T-cell (primary cell): Measurements from ENCODE around the gene SLIT3. TPM values are rescaled to one million over a fixed set of nuclear protein-coding genes. Genes with fewer than 3 reads are reported as not detected.

Experiments used
- ATAC-seq, 4 experiments: fragments of 200-7000 bp in 3 of 4; fragments of 150-1000 bp in 1 of 4; cut with Tn5 transposase; replicated peaks in 1 of 4; 1 replicate in 3 of 4; 2 replicates in 1 of 4; pipeline ENCODE4 v1.10.0; 2021; ENCODE audit warnings: moderate library complexity in 3 of 4, mild to moderate bottlenecking in 2 of 4, moderate number of reproducible peaks in 1 of 4
- CTCF ChIA-PET, 2 donors: fragments of 300-600 bp; sonication (Branson Sonifier 250); formaldehyde crosslinking; loops; one replicate each; lab custom pipeline; 2022; ENCODE audit warnings: antibody characterized with exemption in 2 of 2; lab: Charles Lee
- POLR2A ChIA-PET, 2 donors: fragments of 300-600 bp; sonication (Branson Sonifier 250); formaldehyde crosslinking; loops; one replicate each; lab custom pipeline; 2022; ENCODE audit warnings: antibody characterized with exemption in 2 of 2; lab: Charles Lee
- DNase-seq, 35 experiments: peaks; one replicate each; pipeline versions ENCODE4 v3.0.0 to v3.0.0-alpha.2; 2013 to 2023
- H3K27ac ChIP-seq: one replicate; pipeline ENCODE4 v1.5.1; 2013; ENCODE audit warnings: low read length
- H3K27me3 ChIP-seq, 2 experiments: replicated peaks in 1 of 2; 1 replicate in 1 of 2; 2 replicates in 1 of 2; pipeline versions ENCODE4 v1.6.1 to v1.7.0; 2013; ENCODE audit warnings: low read length in 1 of 2, mixed read lengths in 1 of 2; ENCODE audit not compliant: control insufficient read depth in 2 of 2, insufficient read depth in 2 of 2; ENCODE audit errors: extremely low read depth in 1 of 2
- H3K36me3 ChIP-seq, 2 donors: 1 replicate in 1 of 2; 2 replicates in 1 of 2; pipeline versions ENCODE4 v1.6.1 to v1.7.0; 2013; ENCODE audit warnings: low read length in 1 of 2; ENCODE audit not compliant: control insufficient read depth in 2 of 2, insufficient read depth in 1 of 2; ENCODE audit errors: extremely low read depth in 1 of 2
- H3K4me1 ChIP-seq, 2 experiments: 1 replicate in 1 of 2; 2 replicates in 1 of 2; pipeline versions ENCODE4 v1.6.1 to v1.7.0; 2013; ENCODE audit warnings: low read length in 2 of 2, mixed read lengths in 1 of 2; ENCODE audit not compliant: insufficient read depth in 2 of 2, control insufficient read depth in 1 of 2; ENCODE audit errors: extremely low read depth in 1 of 2
- H3K4me3 ChIP-seq, 2 donors: 1 replicate in 1 of 2; 2 replicates in 1 of 2; pipeline versions ENCODE4 v1.5.1 to v1.7.0; 2013; ENCODE audit warnings: mild to moderate bottlenecking in 2 of 2, low read length in 1 of 2, moderate library complexity in 1 of 2; ENCODE audit not compliant: control insufficient read depth in 1 of 2; ENCODE audit errors: extremely low read depth in 1 of 2
- H3K9me3 ChIP-seq: 2 replicates; pipeline ENCODE4 v1.7.0; 2013
- H3K27ac Mint-ChIP-seq, 2 donors: one replicate each; pipeline ENCODE4 v1.8.0; 2020 to 2021; ENCODE audit warnings: mild to moderate bottlenecking in 2 of 2, mixed read lengths in 2 of 2
- H3K27me3 Mint-ChIP-seq, 2 donors: one replicate each; pipeline ENCODE4 v1.8.0; 2021 to 2022; ENCODE audit warnings: mixed read lengths in 2 of 2
- H3K36me3 Mint-ChIP-seq: one replicate; pipeline ENCODE4 v1.8.0; 2021; ENCODE audit warnings: mixed read lengths
- H3K4me1 Mint-ChIP-seq, 3 donors: one replicate each; pipeline ENCODE4 v1.8.0; 2020 to 2022; ENCODE audit warnings: mixed read lengths in 3 of 3, mild to moderate bottlenecking in 1 of 3
- H3K4me3 Mint-ChIP-seq, 3 donors: one replicate each; pipeline ENCODE4 v1.8.0; 2020 to 2022; ENCODE audit warnings: mild to moderate bottlenecking in 3 of 3, mixed read lengths in 3 of 3, moderate library complexity in 3 of 3
- H3K9me3 Mint-ChIP-seq, 3 donors: one replicate each; pipeline ENCODE4 v1.8.0; 2020 to 2022; ENCODE audit warnings: mixed read lengths in 3 of 3
- WGBS: methylation state at CpG from one replicate; pipeline ENCODE4 v1.1.5; 2013; ENCODE audit warnings: missing lambda C conversion rate; ENCODE audit not compliant: insufficient coverage; 5-methylcytosine and 5-hydroxymethylcytosine counted together
- total RNA-seq, 35 experiments: library from RNA in 6 of 35; stranded (reverse) in 6 of 35; fragments of 120-200 nt in 1 of 35; gene quantifications; one replicate each; pipeline versions ENCODE4 v1.2.1 to v1.2.4 and lab custom pipeline; 2013 to 2026

The SLIT3 gene
- total RNA-seq, 5 donors from 2014 or later (not counting 1 experiment from before 2014, with no cell fraction given), result 0.13 to 0.32 (median 0.13) TPM; not detected in 2

GRCh38 chr5:168978500-168978899 lies 322.4 kb downstream of the SLIT3 start:
- ChIA-PET CTCF (interaction anchor here (1.2 kb wide), 2 partner anchors 9 to 10 kb away, joined by 5 read pairs; no protein-coding TSS in a partner anchor), POLR2A (no interaction called here)
- Mint-ChIP-seq H3K36me3 (no peaks in the 10 kb centered on the region), H3K27me3 (peaks cover 13 to 18% of the 10 kb centered on the region in 2 donors), H3K4me1 (no peaks in the 10 kb centered on the region), H3K9me3 (no peaks in the 10 kb centered on the region), H3K4me3 (no peak overlapping the region), H3K27ac (no peak overlapping the region)
- ATAC-seq (no peak), DNase-seq (no peak)
- peaks cover 0 to 6% of the 10 kb centered on the region in 2 experiments for H3K27me3 ChIP-seq
- H3K4me3 ChIP-seq, result no peak overlapping the region
- WGBS, result no CpG with 5 or more reads among the region's 1 CpG
- no peaks in the 10 kb centered on the region for H3K36me3 ChIP-seq
- H3K9me3 ChIP-seq, result no peaks in the 10 kb centered on the region
- no peaks in the 10 kb centered on the region for H3K4me1 ChIP-seq
- H3K27ac ChIP-seq, result no peak overlapping the region

GRCh38 chr5:168978015-168978414 lies 322.9 kb downstream of the SLIT3 start:
- no peak overlapping the region for H3K4me3 ChIP-seq
- 80% methylated on average over 1 of the region's 3 CpGs for WGBS
- ATAC-seq, result no peak
- Mint-ChIP-seq H3K4me1 (no peaks in the 10 kb centered on the region), H3K27me3 (peaks cover 14 to 19% of the 10 kb centered on the region in 2 donors), H3K27ac (no peak overlapping the region), H3K9me3 (no peaks in the 10 kb centered on the region), H3K4me3 (no peak overlapping the region), H3K36me3 (no peaks in the 10 kb centered on the region)
- no peaks in the 10 kb centered on the region for H3K9me3 ChIP-seq
- no peaks in the 10 kb centered on the region for H3K36me3 ChIP-seq
- ChIA-PET POLR2A (no interaction called here), CTCF (interaction anchor here in 1 of 2 donors (1.2 kb wide), 1 partner anchor 9 kb away, joined by 5 read pairs; no protein-coding TSS in a partner anchor)
- DNase-seq, result no peak
- H3K27ac ChIP-seq, result no peak overlapping the region
- H3K4me1 ChIP-seq, result no peaks in the 10 kb centered on the region
- peaks cover 0 to 10% of the 10 kb centered on the region in 2 experiments for H3K27me3 ChIP-seq

GRCh38 chr5:168976311-168976970 lies 324.5 kb downstream of the SLIT3 start:
- WGBS, result no CpG with 5 or more reads among the region's 3 CpGs

GRCh38 chr5:168975331-168975730 lies 325.6 kb downstream of the SLIT3 start:
- Histone ChIP-seq H3K27me3 (peaks cover 0 to 15% of the 10 kb centered on the region in 2 experiments), H3K36me3 (no peaks in the 10 kb centered on the region), H3K27ac (no peak overlapping the region), H3K4me3 (no peak overlapping the region), H3K9me3 (no peaks in the 10 kb centered on the region), H3K4me1 (no peaks in the 10 kb centered on the region)
- ChIA-PET POLR2A (no interaction called here), CTCF (no interaction called here)
- ATAC-seq (no peak), DNase-seq (no peak)
- H3K9me3 Mint-ChIP-seq, result no peaks in the 10 kb centered on the region
- H3K4me3 Mint-ChIP-seq, result no peak overlapping the region
- H3K27me3 Mint-ChIP-seq, result peaks cover 18 to 24% of the 10 kb centered on the region in 2 donors
- no peaks in the 10 kb centered on the region for H3K36me3 Mint-ChIP-seq
- no peaks in the 10 kb centered on the region for H3K4me1 Mint-ChIP-seq
- 80% methylated on average over 1 of the region's 3 CpGs for WGBS
- no peak overlapping the region for H3K27ac Mint-ChIP-seq

More at GRCh38 chr5:168976311-168976970, 324.5 kb downstream of the SLIT3 start:
- H3K4me3 Mint-ChIP-seq, result no peak overlapping the region
- no peak overlapping the region for H3K27ac Mint-ChIP-seq
- no peak for ATAC-seq
- CTCF ChIA-PET, result interaction anchor here in 1 of 2 donors (0.7 kb wide), 1 partner anchor 11 kb away, joined by 3 read pairs; no protein-coding TSS in a partner anchor
- Histone ChIP-seq H3K9me3 (no peaks in the 10 kb centered on the region), H3K4me3 (no peak overlapping the region), H3K27me3 (peaks cover 0 to 15% of the 10 kb centered on the region in 2 experiments), H3K27ac (no peak overlapping the region), H3K4me1 (no peaks in the 10 kb centered on the region), H3K36me3 (no peaks in the 10 kb centered on the region)
- no peak for DNase-seq
- no peaks in the 10 kb centered on the region for H3K9me3 Mint-ChIP-seq
- peaks cover 20 to 24% of the 10 kb centered on the region in 2 donors for H3K27me3 Mint-ChIP-seq
- H3K36me3 Mint-ChIP-seq, result no peaks in the 10 kb centered on the region
- POLR2A ChIA-PET, result no interaction called here
- H3K4me1 Mint-ChIP-seq, result no peaks in the 10 kb centered on the region

GRCh38 chr5:168974082-168974481 lies 326.9 kb downstream of the SLIT3 start:
- no CpG with 5 or more reads among the region's 2 CpGs for WGBS
- Mint-ChIP-seq H3K27me3 (peaks cover 18 to 24% of the 10 kb centered on the region in 2 donors), H3K9me3 (no peaks in the 10 kb centered on the region), H3K4me3 (no peak overlapping the region), H3K36me3 (no peaks in the 10 kb centered on the region), H3K27ac (no peak overlapping the region), H3K4me1 (no peaks in the 10 kb centered on the region)
- H3K27me3 ChIP-seq, result peaks cover 0 to 18% of the 10 kb centered on the region in 2 experiments
- H3K9me3 ChIP-seq, result no peaks in the 10 kb centered on the region
- H3K4me1 ChIP-seq, result no peaks in the 10 kb centered on the region
- no peaks in the 10 kb centered on the region for H3K36me3 ChIP-seq
- DNase-seq, result no peak
- ChIA-PET CTCF (interaction anchor here in 1 of 2 donors (1.1 kb wide), 1 partner anchor 13 kb away, joined by 4 read pairs; no protein-coding TSS in a partner anchor), POLR2A (no interaction called here)
- H3K27ac ChIP-seq, result no peak overlapping the region
- no peak for ATAC-seq
- no peak overlapping the region for H3K4me3 ChIP-seq

- Mint-ChIP-seq H3K4me3 (no peak overlapping the region), H3K27me3 (peaks cover 25 to 32% of the 10 kb centered on the region in 2 donors), H3K9me3 (no peaks in the 10 kb centered on the region), H3K4me1 (no peaks in the 10 kb centered on the region), H3K36me3 (no peaks in the 10 kb centered on the region), H3K27ac (no peak overlapping the region)
- H3K27me3 ChIP-seq, result peaks cover 0 to 18% of the 10 kb centered on the region in 2 experiments
- no peak overlapping the region for H3K4me3 ChIP-seq
- DNase-seq (no peak), ATAC-seq (no peak)
- ChIA-PET POLR2A (no interaction called here), CTCF (no interaction called here)
- H3K9me3 ChIP-seq, result no peaks in the 10 kb centered on the region
- no CpG with 5 or more reads among the region's 3 CpGs for WGBS
- no peaks in the 10 kb centered on the region for H3K36me3 ChIP-seq
- H3K4me1 ChIP-seq, result no peaks in the 10 kb centered on the region
- H3K27ac ChIP-seq, result no peak overlapping the region
Measured at GRCh38 chr5:168972731-168973130, 328.2 kb downstream of the SLIT3 start.
